Measurements from ENCODE around the gene FHL3. TPM values are rescaled to one million over a fixed set of nuclear protein-coding genes. Genes with fewer than 3 reads are reported as not detected.

Gene FHL3
- polyA plus RNA-seq, 3 donors = 11.0 to 16.3 (median 14.1) TPM

DNA sequence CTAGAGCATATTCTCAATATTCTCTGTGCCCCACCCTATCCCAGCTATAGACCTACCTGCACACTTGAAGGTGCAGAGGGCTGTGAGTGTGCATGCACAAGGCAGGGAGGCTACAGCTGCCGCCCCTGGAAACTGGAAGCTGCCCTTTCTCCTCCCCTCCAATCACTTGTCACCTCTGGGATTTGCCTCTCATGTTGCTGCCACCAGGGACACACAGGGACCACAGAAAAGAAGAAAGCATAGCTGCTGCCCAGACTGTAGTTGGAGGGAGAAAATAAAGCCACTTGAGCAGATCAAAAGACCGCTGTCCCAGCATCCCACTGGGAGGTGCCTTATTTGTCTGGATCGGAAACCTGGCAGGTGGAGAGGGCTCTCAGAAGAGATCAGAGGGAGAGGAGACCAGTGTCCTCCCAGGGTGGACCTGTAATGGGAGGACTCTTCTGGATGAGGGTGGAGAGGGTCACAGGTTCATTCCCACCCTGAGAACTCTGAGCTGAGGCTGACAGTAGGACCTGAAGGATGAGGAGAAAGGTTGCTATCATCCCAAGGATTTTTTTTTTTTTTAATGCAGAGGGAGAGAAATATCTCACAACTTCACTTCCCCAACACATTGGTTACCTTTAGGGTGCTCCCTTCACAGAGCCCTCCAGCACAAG, 50.9 kb downstream of the FHL3 start:
- 45 to 70% (median 68%) methylated on average over 3 of the region's 3 CpGs for WGBS, 3 donors
- no peak overlapping the region for H3K27ac ChIP-seq (ENCODE audit: low read depth, low read length)

- 84 to 94% (median 92%) methylated on average over 3 of the region's 3 CpGs for WGBS, 3 donors
- H3K27ac ChIP-seq (ENCODE audit: low read depth, low read length) = no peak overlapping the region
Observed at GRCh38 chr1:37952738-37953137, 52.6 kb downstream of the FHL3 start.

DNA sequence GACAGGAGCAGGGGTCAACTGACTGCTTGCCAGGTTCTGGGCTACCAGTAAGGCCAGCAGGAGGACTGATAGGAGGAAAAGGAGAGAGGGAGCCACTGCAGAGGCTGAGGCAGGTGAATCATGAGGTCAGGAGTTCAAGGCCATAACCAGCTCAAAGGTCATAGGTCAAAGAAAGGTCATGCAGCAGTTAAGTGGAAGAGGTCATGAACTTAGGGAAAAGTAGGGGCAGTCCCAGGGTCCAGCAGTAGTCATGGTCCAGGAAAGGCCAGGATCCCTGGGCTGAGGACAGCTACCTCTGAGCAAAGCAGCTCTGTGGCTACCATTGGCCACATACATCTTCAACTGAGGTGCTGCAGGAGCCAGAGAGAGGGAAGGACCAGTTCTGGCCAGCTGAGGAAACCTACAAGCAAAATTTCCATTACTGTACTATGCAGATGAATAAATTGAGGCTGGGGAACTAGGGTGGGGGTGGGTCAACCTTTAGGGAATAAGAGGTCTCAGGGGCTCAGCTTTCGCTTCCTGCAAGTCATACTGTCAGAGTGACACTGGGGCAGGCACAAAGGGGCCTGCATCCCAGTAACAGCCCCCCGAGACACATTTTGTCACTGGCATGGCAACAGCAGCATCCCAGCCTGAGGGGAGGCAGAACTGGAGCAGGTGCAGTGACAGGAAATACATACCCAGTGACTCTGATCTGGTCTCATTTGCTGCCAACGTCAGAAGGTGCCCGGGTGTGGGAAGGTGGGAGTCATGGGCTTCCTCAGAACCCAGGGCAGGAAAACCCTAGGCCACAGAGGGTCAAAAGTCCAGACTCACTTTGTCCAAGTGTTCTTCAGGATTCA, 53.3 kb downstream of the FHL3 start:
- H3K27ac ChIP-seq (ENCODE audit: low read depth, low read length) = no peak overlapping the region
- WGBS, 3 donors = 72 to 75% (median 75%) methylated on average over 4 of the region's 4 CpGs

- H3K27ac ChIP-seq (ENCODE audit: low read depth, low read length) = no peak overlapping the region
- 82 to 84% (median 84%) methylated on average over 11 of the region's 11 CpGs for whole genome bisulfite sequencing, 3 donors
Observed at GRCh38 chr1:37951041-37951782, 54.1 kb downstream of the FHL3 start.

- no peak overlapping the region for H3K27ac ChIP-seq (ENCODE audit: low read depth, low read length)
- WGBS, 3 donors = 56 to 74% (median 64%) methylated on average over 6 of the region's 6 CpGs
Observed at GRCh38 chr1:37949524-37950152, 55.7 kb downstream of the FHL3 start.

DNA sequence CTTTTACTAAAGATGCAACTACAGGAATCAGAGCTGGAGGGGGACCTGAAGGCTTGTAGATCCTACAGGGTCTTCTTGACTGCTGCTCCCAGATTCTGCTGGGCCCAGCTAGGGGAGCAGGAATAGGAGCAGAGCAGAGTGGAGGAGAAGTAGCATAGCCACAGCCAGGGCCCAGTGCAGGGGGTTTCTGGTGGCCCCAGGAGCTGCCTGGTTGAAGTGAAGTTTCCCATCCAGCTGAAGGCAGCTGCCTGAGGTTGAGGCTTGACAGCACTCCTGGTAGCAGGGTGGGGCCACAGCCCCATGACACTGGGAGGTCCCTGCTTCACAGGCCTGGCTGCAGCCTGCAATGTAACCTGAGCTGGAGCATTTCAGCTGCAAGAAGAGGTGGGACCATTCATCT, 56.5 kb downstream of the FHL3 start:
- no peak overlapping the region for H3K27ac ChIP-seq (ENCODE audit: low read depth, low read length)

- no peak overlapping the region for H3K27ac ChIP-seq (ENCODE audit: low read depth, low read length)
- WGBS, 3 donors = 48 to 58% (median 56%) methylated on average over 2 of the region's 2 CpGs
Observed at GRCh38 chr1:37948166-37948565, 57.1 kb downstream of the FHL3 start.

DNA sequence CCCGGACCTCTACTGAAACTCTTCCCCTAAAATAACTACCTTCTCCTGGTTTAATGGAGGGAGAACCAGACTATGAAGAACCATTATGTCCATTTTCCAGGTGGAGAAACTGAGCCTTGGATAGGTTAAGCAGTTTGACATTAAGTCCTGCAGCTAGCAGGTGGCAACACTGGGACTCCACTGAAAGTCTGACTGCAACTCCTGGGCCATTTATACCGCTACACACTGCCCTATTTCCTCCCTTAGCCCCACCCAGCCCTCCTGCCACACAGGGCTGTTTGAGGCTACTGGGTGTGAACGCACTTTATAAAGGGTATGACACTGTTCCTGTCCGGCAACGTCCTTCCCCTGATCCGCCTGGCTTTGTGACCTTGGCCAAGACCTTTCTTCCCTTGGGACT, 58.0 kb downstream of the FHL3 start:
- 29 to 55% (median 36%) methylated on average over 6 of the region's 6 CpGs for WGBS, 3 donors
- no peak overlapping the region for H3K27ac ChIP-seq (ENCODE audit: low read depth, low read length)

Other genes with a start within 250 kb of the FHL3 start
- 1 to 10 TPM in 1 of 3 donors, under 1 TPM in 2; 0.04 to 2.0 (median 0.90) TPM for gene EPHA10, start 240.4 kb downstream of the FHL3 start, polyA plus RNA-seq
- 1 to 10 TPM in 1 of 3 donors, under 1 TPM in 2; 0.56 to 7.4 (median 0.97) TPM for gene MANEAL, start 211.7 kb downstream of the FHL3 start, polyA plus RNA-seq
- gene C1orf122, start 197.7 kb downstream of the FHL3 start, polyA plus RNA-seq = 10 to 100 TPM; 31.9 to 78.2 (median 62.2) TPM
- gene YRDC, start 197.3 kb downstream of the FHL3 start, polyA plus RNA-seq = 10 to 100 TPM in 1 of 3 donors, 1 to 10 TPM in 2; 7.6 to 18.0 (median 8.7) TPM
- 1 to 10 TPM; 2.0 to 4.4 (median 3.9) TPM for gene MTF1, start 145.9 kb downstream of the FHL3 start, polyA plus RNA-seq
- 10 to 100 TPM in 2 of 3 donors, 1 to 10 TPM in 1; 5.1 to 15.0 (median 10.0) TPM for gene INPP5B, start 58.5 kb downstream of the FHL3 start, polyA plus RNA-seq
- 10 to 100 TPM; 15.1 to 28.7 (median 26.7) TPM for gene SF3A3, start 15.5 kb downstream of the FHL3 start, polyA plus RNA-seq
- 10 to 100 TPM; 17.3 to 30.4 (median 28.3) TPM for gene UTP11, start 7.2 kb upstream of the FHL3 start, polyA plus RNA-seq
- gene POU3F1, start 41.3 kb upstream of the FHL3 start, polyA plus RNA-seq = under 1 TPM in 1 of 3 donors, not detected in 2; 0.07 TPM